HK-2 (cell line): ENCODE results near the gene ARL15.
A peak's percentile ranks its signal among the peaks of the same experiment; 100 is the strongest.
"Not testable (repeated sequence)": the region's sequence is repeated elsewhere in the genome, so short reads cannot be mapped to it uniquely, and the experiment has no call there.

ENCODE experiments used
- DNase-seq: peaks from one replicate; pipeline ENCODE4 v3.0.0-alpha.2; 2018; ENCODE audit not compliant: unreplicated experiment

Gene ARL15

DNA sequence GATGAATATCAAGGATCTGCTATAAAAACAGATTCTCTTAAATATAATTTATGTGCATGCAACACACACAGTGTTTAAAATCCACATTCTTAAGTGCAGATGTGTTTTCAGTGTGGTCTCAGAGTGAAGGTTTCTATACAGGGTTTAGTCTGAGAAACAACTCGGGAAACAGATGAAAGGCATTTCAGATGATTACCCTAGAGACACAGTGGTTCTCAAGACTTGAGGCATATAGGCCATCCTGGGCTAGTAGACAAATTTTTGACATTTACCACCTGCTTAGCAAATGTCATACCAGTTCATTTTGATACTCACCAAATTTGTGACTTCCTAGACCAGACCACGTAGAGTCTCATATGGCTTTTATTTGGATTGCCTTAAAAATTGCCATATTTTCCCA, 216.5 kb downstream of the ARL15 start:
- DNase-seq, result no peak

DNA sequence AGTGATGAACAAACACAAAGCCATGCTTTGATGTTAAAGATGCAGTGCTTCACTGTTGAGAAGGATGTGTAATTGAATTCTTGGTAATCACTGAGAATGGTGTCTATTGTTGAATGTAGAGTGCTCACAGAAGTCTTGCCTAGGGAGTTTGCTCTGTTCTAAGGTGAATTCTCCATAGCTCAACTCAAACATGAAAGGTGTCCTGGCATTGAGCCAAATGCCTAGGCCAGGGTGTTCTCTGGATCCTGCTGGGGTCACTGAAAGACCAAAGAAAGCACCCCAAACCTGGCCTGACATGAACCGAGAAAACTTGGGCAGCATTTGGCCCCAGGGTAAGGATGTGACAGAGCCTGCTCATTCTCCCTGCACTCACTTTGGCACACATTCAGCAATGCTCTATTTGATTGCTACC, 217.3 kb downstream of the ARL15 start:
- DNase-seq, result no peak

GRCh38 chr5:54091307-54092130, 218.9 kb downstream of the ARL15 start:
- no peak for DNase-seq

DNA sequence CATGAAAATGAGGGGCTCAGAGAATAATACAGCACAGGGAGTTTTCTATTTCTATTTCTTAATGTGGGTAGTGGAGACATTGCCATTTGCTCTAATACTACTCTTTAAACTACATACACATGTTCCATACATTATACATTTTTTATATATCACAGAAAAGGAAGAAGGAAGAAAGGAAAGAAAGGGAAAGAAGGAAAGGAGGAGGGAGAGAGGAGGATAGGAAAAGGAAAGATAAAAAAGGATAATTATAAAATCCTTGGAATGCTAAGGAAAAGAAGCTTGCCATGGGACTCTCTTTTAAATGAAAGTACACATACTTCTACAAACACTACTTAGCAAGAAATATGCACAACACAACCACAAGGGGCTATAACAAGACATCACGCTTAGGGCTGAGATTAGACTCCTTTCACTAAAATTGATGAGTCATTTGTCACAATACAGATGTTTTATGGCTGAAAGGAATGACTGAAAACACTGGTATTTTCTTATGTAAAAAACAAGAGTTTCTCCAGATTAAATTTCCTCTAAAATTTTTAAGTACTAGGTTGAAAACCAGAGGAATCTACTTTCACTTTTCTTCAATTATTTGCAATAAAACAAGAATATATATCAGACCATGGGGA, 219.8 kb downstream of the ARL15 start:
- DNase-seq, result no peak

DNA sequence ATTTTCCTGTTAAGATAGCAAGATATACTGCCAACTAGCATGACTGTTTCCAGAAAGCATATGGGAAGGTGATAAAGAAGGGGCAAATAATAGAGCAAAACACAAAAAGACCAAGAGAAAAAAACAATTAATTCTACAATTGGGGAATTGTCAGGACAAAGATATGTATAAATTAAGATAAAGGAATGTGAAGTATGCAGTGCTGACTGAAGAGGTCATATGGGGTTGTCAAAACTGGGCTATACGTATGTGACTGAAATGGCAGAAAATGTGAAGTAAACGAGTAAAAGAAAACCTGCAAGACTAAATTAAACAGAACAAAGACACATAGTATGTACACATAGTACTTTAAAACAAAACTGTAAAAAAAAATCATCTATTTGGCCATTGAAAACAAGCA, 222.3 kb downstream of the ARL15 start:
- no peak for DNase-seq

DNA sequence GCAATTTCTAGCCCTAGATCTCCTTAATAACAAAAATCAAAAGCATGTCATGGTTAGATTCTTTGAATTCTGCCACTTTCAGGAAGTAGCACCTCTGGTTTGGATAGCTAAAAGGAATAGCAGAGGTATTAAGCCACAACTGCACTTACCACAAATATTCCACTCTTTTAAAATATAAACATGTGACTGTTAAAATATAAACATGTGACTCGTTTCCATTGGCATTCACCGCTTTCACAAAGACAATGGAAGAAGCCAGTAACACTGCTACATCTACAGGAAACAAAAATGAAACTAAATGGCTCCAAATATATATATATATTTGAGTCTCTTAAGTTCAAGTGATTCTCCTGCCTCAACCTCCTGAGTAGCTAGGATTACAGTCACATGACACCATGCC, 222.9 kb downstream of the ARL15 start:
- DNase-seq, result no peak

GRCh38 chr5:54086191-54086590, 224.2 kb downstream of the ARL15 start:
- no peak for DNase-seq

- no peak for DNase-seq
Observed at GRCh38 chr5:54084696-54085095, 225.7 kb downstream of the ARL15 start.

DNA sequence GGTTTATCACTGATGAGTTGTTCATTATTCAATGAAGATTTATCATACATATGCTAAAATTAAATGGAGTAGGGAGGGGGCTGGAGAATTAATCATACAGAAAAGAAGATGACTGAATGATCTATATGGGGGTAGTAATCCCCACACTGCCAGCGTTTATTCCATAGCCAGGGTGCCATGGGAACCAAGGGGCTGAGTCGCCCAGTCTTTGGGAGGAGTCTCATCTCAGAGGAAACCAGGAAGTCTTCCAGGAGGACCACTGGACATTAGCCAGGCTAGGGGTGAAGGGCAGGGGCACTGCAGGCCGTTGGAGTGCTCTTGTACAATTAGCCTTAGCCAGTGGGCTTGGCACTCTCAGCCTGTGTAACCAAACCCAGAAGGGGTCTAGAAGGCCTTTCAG, 226.5 kb downstream of the ARL15 start:
- DNase-seq, result peak; percentile 12

- no peak for DNase-seq
Observed at GRCh38 chr5:54083245-54083644, 227.1 kb downstream of the ARL15 start.

- DNase-seq, result no peak
Observed at GRCh38 chr5:54081415-54081814, 229.0 kb downstream of the ARL15 start.

DNA sequence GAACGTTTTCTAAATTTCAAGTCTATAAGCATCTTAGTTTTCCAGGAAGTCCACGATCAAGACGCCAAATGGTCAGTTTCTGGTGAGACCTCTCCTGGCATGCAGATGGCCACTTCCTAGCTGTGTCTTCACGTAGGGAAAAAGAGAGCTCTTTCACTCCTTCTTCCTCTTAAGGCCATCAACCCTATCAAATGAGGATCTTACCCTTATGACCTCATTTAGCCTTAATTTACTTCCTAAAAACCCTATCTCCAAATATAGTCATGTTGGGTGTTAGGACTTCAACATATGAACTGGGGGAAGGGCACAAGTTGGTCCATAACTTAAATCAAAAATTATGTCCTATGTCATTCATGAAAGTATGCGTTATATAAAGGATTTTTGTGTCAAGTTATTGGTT, 229.5 kb downstream of the ARL15 start:
- no peak for DNase-seq

GRCh38 chr5:54073735-54074134, 236.6 kb downstream of the ARL15 start:
- no peak for DNase-seq

DNA sequence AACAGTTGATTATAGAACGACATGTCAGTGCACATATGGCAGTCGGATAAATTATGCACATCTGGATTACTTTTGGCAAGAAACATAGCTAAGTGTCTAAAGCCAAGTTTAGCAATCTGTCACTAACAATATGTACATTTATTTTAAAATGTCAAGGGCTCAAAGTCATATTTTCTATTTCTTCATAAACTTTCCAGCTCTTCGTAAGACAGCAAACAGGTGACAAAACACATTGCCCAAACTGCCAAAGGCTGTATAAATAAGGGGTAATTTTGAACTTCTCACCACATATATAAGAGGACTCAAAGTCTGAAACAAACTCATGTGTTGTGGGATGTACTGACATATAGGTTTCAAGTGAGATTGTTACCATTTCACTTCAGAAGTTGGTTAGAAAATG, 237.2 kb downstream of the ARL15 start:
- no peak for DNase-seq

- no peak for DNase-seq
Observed at GRCh38 chr5:54066433-54066832, 243.9 kb downstream of the ARL15 start.

DNA sequence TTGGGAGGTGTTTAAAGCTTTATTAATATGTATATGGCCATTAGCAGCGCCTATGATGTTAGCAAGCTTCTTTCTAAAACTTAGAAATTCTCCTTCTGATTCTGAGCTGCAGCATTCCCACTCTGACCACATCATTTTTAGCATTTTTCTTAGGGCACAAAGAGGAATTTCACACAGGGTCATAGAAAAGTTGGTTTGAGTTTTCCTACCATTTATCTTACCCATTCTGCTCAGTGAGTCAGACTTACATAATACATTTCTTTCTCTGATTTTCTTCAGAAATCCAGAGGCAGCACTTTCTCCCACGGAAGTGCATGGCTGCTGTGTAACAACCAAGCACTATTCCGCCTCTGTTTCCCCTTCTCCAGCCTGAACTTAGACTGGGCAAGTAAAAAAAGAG, 246.6 kb downstream of the ARL15 start:
- DNase-seq, result no peak

DNA sequence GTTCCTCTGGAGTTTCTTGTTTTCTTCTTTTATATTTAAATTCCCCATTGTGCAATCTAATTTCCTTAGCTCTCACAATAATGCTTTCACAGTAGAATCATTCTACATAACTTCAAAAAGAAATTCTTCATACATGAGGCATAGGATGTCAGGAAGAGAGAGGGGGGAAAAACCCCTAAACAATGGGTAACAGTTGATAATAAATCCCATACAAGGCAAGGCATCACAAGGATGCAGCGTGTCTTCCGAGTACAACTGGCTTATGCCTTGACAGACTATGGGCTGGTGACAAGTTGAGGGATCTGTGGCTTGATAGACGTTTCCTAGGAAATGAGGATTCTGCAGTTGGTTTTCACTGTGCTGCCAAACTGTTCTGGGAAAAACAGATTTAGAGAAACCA, 247.4 kb downstream of the ARL15 start:
- DNase-seq, result no peak

GRCh38 chr5:54060919-54061318, 249.5 kb downstream of the ARL15 start:
- DNase-seq, result not testable (repeated sequence)

DNA sequence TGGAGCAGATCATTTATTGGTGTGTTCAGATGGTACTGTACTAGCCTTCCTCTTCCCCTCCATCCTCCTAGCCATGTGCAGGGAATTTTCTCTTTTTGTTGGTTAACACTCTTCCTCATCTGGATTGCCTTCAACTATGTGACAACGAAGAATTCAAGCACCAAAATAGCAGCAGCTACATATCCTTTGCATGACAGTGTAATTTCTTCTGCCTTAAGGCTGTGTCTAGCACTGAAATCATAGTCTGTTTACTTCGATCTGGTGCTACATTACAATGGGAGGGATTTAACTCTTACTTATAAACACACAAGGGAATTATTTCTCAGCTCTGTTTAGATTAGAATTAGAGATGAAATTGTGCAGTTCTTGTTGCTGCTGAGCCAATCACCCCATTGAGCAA, 260.4 kb downstream of the ARL15 start:
- DNase-seq, result no peak

- DNase-seq, result no peak
Observed at GRCh38 chr5:54049144-54049543, 261.2 kb downstream of the ARL15 start.

DNA sequence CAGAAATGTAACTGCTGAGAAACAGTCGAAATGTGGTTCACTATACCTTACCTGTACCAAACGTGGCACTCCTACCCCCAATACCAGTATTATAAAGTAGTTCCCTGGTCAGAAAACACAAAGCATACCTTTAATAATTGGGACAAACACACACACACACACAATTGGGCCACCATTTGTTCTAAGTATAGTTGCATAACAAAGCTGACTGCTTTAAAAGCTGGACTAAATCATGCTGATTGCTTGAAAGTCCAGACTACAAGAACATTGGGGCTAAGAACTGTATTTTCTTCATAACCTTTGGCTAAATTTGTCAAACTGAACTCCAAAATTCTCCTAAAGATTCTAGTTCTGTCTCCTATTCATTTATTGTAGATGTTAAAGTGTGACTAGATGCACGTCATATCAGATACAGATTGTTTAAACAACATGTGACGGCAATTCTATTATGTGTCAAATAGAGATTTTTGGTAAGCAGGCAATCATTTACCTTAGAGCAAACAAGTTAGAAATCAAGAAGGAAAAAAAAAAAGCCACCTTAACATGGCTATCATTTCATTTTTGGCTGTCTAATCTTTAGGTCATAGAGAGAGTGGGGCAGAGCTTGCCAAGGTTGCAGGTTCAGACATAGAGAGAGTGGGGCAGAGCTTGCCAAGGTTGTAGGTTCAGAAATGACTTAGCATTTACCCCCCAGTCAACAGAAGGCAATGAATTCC, 265.1 kb downstream of the ARL15 start:
- no peak for DNase-seq

DNA sequence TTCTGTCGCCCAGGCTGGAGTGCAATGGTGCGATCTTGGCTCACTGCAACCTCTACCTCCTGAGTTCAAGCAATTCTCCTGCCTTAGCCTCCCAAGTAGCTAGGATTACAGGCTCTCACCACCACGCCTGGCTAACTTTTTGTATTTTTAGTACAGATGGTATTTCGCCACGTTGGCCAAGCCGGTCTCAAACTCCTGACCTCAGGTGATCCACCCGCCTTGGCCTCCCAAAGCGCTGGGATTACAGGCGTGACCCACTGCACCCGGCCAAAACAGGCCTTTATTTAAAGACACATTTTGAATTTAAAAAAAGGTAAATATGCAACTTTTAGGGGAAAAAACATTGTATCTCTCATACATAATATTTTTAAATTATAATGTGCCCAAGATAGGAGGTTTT, 266.1 kb downstream of the ARL15 start:
- not testable (repeated sequence) for DNase-seq

DNA sequence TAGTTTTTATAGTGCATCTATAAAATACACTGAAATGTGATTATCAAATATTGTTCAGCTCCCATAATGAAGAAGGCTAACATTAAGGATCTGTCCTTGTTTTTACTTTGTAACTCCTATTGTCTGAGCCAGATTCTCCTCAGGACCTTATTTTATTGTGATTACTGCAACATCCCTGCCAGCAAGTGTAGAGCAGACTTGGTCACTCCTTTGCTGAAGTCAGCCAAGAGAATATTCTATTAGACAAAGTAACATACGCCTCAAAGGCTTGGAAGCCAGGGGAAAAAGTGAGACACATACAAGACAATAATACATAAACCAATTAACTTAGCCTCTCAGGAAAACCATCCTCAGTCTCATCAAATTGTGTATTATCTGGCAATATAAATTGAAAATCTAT, 269.6 kb downstream of the ARL15 start:
- DNase-seq, result no peak
